Psoas muscle (tissue), 8 donors: Measurements from ENCODE around the gene EEF2K. TPM values are rescaled to one million over a fixed set of nuclear protein-coding genes. Genes with fewer than 3 reads are reported as not detected.

ENCODE experiments used
- ATAC-seq, 4 donors: fragments of 200-7000 bp; cut with Tn5 transposase; one replicate each; pipeline ENCODE4 v1.9.1; 2020; ENCODE audit warnings: moderate library complexity in 3 of 4, mild to moderate bottlenecking in 2 of 4
- DNase-seq, 2 donors: peaks; one replicate each; pipeline ENCODE4 v3.0.0-alpha.2; 2020
- H3K27ac ChIP-seq: fragments of 200-600 bp; one replicate; pipeline ENCODE4 v1.8.0; 2022
- H3K27me3 ChIP-seq, 3 donors: fragments of 200-600 bp in 1 of 3; one replicate each; pipeline versions ENCODE4 v1.6.1 to v1.8.0; 2013 to 2022; ENCODE audit warnings: low read length in 2 of 3, mild to moderate bottlenecking in 2 of 3, moderate library complexity in 1 of 3; ENCODE audit not compliant: insufficient read depth in 3 of 3
- H3K36me3 ChIP-seq, 2 donors: fragments of 200-600 bp in 1 of 2; one replicate each; pipeline versions ENCODE4 v1.6.1 to v1.8.0; 2013 to 2022; ENCODE audit warnings: low read depth in 1 of 2, mild to moderate bottlenecking in 1 of 2, moderate library complexity in 1 of 2; ENCODE audit not compliant: insufficient read depth in 1 of 2
- H3K4me1 ChIP-seq: fragments of 200-600 bp; one replicate; pipeline ENCODE4 v1.8.0; 2022
- H3K4me3 ChIP-seq: fragments of 200-600 bp; one replicate; pipeline ENCODE4 v1.8.0; 2022; ENCODE audit warnings: mild to moderate bottlenecking
- H3K9me3 ChIP-seq: fragments of 200-600 bp; one replicate; pipeline ENCODE4 v1.8.0; 2022
- CTCF ChIP-seq: fragments of 200-600 bp; IDR thresholded peaks from one replicate; pipeline ENCODE4 v1.8.0; 2022; ENCODE audit warnings: antibody characterized with exemption
- whole genome bisulfite sequencing, 3 donors: extraction: QIAGEN DNeasy Blood & Tissue Kit; methylation state at CpG; one replicate each; pipeline versions ENCODE4 v1.1.6 to v1.1.7; 2013; 5-methylcytosine and 5-hydroxymethylcytosine counted together
- intact Hi-C, 2 donors: fragments of 100-400 bp; cut with DNase I; formaldehyde crosslinking; loops; one replicate each; pipeline versions ENCODE4 v1.11.0 to v1.14.2; 2022
- polyA plus RNA-seq, 3 donors: library from polyadenylated mRNA; stranded (reverse); fragments of 200-250 nt; gene quantifications; one replicate each; pipeline ENCODE4 v1.2.3, GENCODE V29; 2013
- total RNA-seq, 4 donors: library from RNA; stranded (reverse); fragmentation: NEBNext Ultra II Directional in 2 of 4; extraction: Animal tissue kit (Norgen Biotek cat#: 25700) in 2 of 4; gene quantifications; one replicate each; pipeline versions ENCODE4 v1.2.1 to v1.2.4, GENCODE V29; 2021 to 2023
- donor health status: healthy with polysubstance abuse.
- donor health status: DM: no; HTN: no; CAD: no; lungs with moderate emphysema.
- donor health status: Bipolar disorder and iron deficiency.
- donor health status: healthy.
- donor health status: DM: yes; HTN: yes; CAD: no.
- donor health status: DM: no; HTN: no; CAD: no.
- donor health status: DM: no; HTN: no; CAD: no.
- donor health status: DM: yes; HTN: yes; CAD: no.

Gene EEF2K
- total and polyA plus RNA-seq, 7 donors: 13.0 to 47.0 (median 29.4) TPM

GRCh38 chr16:22190776-22191531, 15.1 kb upstream of the EEF2K start:
- WGBS, 3 donors: 0% methylated on average over 39 to 43 of the region's 43 CpGs
- Histone ChIP-seq H3K4me1 (peaks cover 30% of the 10 kb centered on the region), H3K4me3 (peak overlapping the region; percentile 84), H3K27me3 (no peaks in the 10 kb centered on the region), H3K27ac (peak overlapping the region; percentile 90), H3K9me3 (no peaks in the 10 kb centered on the region), H3K36me3 (no peaks in the 10 kb centered on the region)
- intact Hi-C loops: no loop called here
- DNase-seq (peak; percentile 100), ATAC-seq (peak; percentile 79 to 80 (median 80))
- no peak for TF ChIP-seq CTCF

- peak overlapping the region; percentile 84 for H3K4me3 ChIP-seq
- no peaks in the 10 kb centered on the region for H3K36me3 ChIP-seq
- no peaks in the 10 kb centered on the region for H3K27me3 ChIP-seq
- ATAC-seq (peak in 1 of 4 donors; percentile 18), DNase-seq (peak; percentile 35 to 62)
- no peaks in the 10 kb centered on the region for H3K9me3 ChIP-seq
- intact Hi-C loops: no loop called here
- peak overlapping the region; percentile 90 for H3K27ac ChIP-seq
- no peak for TF ChIP-seq CTCF
- 10 to 12% (median 10%) methylated on average over 9 of the region's 9 CpGs for WGBS, 3 donors
- peaks cover 30% of the 10 kb centered on the region for H3K4me1 ChIP-seq
Observed at GRCh38 chr16:22191532-22192260, 14.4 kb upstream of the EEF2K start.

- H3K4me1 ChIP-seq: peaks cover 30% of the 10 kb centered on the region
- 12 to 17% (median 14%) methylated on average over 16 of the region's 16 CpGs for WGBS, 3 donors
Observed at GRCh38 chr16:22192261-22193062, 13.6 kb upstream of the EEF2K start.

GRCh38 chr16:22193063-22193411, 13.0 kb upstream of the EEF2K start:
- intact Hi-C loops: no loop called here
- no peak for TF ChIP-seq CTCF
- no peaks in the 10 kb centered on the region for H3K36me3 ChIP-seq
- WGBS, 3 donors: 89 to 91% (median 89%) methylated on average over 2 of the region's 2 CpGs
- DNase-seq: no peak
- H3K27ac ChIP-seq: peak overlapping the region; percentile 90
- no peaks in the 10 kb centered on the region for H3K27me3 ChIP-seq
- ATAC-seq: no peak
- H3K9me3 ChIP-seq: no peaks in the 10 kb centered on the region
- peaks cover 30% of the 10 kb centered on the region for H3K4me1 ChIP-seq
- H3K4me3 ChIP-seq: peak overlapping the region; percentile 84

More at GRCh38 chr16:22192261-22193062, 13.6 kb upstream of the EEF2K start:
- Histone ChIP-seq H3K36me3 (no peaks in the 10 kb centered on the region), H3K27ac (peak overlapping the region; percentile 90), H3K27me3 (no peaks in the 10 kb centered on the region), H3K9me3 (no peaks in the 10 kb centered on the region), H3K4me3 (peak overlapping the region; percentile 84)
- DNase-seq (peak; percentile 86 to 92), ATAC-seq (peak; percentile 38 to 54 (median 45))
- intact Hi-C loops: no loop called here
- no peak for TF ChIP-seq CTCF
